GM18502 (cell line): ENCODE data around the gene CMA1.
"Not testable (repeated sequence)": the region's sequence is repeated elsewhere in the genome, so short reads cannot be mapped to it uniquely, and the experiment has no call there.

Experiments used
- ATAC-seq: cut with Tn5 transposase; IDR thresholded peaks from one replicate; pipeline ENCODE4 v1.9.1; 2021; ENCODE audit warnings: mild to moderate bottlenecking; ENCODE audit not compliant: unreplicated experiment, poor library complexity

CMA1 gene, protein sequence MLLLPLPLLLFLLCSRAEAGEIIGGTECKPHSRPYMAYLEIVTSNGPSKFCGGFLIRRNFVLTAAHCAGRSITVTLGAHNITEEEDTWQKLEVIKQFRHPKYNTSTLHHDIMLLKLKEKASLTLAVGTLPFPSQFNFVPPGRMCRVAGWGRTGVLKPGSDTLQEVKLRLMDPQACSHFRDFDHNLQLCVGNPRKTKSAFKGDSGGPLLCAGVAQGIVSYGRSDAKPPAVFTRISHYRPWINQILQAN

DNA sequence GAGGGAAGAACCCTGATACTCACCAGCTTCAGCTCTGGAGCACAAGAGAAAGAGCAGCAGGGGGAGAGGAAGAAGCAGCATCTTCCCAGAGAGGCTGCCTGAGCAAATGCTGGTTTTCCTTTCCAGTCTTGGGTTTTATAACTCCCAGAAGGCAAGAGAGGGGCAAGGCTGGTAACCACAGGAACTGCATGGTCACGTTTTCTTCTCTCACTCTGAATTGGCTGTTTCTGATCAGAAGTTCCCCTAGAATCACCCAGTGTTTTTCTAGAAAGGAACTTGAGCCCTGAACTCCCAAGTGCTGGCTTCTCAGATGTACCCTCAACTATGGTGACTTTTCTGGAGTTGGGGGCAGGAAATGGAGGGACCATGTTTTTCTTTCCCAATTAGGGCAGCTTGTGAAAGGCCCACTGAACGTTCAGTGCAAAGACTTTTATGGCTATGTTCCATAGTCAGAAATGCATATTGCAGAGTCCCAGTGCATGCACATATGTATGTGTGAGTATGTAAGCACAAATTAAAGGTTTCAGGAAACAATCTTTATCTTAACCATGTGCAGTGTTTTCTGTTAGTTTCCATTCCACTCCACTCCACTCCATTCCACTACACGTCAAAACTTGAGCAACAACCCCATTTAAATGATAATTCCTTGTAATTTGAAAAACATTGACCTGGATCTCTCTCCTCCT lies at the start of gene CMA1:
TSS of gene CMA1 (minus strand) at position 111 of the 686 bp plus-strand sequence. CDS start at position 81, 30 bp downstream.
- no peak for ATAC-seq

DNA sequence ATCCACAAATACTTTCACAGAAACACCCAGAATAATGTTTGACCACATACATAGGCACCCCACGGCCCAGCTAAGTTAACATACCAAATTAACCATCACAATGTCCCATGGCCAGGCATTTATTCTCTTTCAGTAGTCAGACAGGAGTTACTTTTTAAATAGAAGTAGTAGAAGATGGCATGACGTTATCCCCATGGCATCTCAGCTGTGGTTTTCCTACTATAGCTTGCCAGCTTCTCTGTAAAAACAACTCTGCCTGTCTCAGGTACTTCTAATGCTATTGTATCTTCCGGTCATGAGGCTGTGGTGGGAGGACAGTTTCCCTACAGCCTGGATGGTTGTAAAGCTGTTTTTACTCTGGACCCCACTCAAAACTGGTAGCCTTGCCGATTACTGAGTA lies 48.7 kb upstream of the CMA1 start:
- no peak for ATAC-seq

DNA sequence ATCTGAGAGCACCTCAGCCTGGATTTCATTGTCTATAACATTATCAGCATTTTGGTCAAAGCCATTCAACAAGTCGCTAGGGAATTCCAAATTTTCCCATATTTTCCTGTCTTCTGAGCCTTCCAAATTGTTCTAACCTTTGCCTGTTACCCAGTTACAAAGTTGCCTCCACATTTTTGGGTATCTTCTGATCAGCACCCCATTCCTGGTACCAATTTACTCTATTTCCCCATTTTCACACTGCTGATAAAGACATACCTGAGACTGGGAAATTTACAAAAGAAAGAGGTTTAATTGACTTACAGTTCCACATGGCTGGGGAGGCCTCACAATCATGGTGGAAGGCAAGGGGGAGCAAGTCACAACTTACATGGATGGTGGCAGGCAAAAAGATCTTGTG lies 41.0 kb upstream of the CMA1 start:
- ATAC-seq = not testable (repeated sequence)

DNA sequence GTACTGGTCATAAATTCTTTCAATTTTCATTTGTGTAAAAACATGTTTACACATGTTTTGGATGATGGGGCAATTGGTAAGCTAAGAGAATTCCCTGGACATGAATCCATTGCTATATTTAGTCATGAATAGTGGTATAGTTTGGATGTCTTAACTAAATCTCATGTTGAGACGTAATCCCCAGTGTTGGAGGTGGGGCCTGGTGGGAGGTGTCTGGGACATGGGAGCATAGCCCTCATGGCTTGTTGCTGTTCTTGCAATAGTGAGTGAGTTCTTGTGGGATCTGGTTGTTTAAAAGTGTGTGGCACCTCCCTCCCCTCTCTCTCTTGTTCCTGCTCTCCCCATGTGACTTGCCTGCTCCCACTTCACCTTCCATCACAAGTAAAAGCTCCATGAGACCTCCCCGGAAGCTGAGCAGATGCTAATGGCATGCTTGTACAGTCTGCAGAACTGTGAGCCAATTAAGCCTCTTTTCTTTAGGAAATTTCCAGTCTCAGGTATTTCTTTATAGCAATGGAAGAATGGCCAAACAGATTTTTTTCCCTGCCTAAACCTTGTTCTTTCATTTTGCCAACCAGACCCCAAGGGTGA lies 34.4 kb upstream of the CMA1 start:
- ATAC-seq = no peak

DNA sequence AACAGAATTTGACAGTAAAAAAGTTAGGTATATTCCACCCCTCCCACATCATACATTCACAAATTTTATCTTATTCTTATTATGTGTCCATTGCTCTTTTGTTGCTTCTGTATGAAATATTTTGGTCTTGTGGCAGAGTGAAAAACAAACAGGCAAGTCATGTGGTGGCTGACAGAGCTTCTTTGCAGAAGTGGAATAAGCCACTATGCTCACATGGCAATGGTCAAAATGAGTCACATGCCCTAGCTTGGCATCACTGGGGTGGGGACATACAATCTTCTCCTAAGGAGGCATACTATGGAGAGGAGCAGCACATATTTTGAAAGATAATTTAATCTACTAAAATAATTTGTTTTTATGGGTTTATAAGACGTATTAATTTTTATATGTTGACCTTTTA lies 27.7 kb upstream of the CMA1 start:
- no peak for ATAC-seq

DNA sequence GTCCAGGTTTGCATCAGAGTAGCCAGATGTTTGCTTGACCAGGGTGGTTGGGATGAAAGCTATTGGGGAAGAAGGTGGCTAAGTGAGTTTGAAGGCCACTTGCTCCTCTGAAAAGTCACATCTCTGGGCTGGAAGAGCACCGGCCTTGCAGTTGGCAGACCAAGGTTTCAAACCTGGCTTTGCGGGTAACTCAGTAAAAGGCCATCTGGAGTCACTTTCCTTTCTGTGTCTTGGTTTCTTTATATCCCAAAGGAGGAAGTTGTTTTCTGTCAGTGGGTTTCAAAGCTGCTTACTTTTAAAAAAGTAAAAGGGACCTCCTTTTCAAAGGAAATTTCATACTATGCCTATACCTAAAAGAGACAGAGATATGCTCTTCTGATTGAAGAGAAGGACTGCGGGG lies 26.2 kb upstream of the CMA1 start:
- ATAC-seq = no peak

DNA sequence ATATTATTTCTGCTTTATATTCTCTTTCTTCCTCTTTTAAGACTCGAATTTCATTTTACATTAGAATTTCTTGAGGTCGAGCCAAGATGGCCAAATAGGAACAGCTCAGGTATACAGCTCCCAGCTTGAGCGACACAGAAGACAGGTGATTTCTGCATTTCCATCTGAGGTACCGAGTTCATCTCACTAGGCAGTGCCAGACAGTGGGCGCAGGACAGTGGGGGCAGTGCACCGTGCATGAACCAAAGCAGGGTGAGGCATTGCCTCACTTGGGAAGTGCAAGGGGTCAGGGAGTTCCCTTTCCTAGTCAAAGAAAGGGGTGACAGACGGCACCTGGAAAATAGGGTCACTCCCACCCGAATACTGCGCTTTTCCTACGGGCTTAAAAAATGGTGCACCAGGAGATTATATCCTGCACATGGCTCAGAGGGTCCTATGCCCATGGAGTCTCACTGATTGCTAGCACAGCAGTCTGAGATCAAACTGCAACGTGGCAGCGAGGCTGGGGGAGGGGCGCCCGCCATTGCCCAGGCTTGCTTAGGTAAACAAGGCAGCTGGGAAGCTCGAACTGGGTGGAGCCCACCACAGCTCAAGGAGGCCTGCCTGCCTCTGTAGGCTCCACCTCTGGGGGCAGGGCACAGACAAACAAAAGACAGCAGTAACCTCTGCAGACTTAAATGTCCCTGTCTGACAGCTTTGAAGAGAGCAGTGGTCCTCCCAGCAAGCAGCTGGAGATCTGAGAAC lies 18.0 kb upstream of the CMA1 start:
- not testable (repeated sequence) for ATAC-seq

DNA sequence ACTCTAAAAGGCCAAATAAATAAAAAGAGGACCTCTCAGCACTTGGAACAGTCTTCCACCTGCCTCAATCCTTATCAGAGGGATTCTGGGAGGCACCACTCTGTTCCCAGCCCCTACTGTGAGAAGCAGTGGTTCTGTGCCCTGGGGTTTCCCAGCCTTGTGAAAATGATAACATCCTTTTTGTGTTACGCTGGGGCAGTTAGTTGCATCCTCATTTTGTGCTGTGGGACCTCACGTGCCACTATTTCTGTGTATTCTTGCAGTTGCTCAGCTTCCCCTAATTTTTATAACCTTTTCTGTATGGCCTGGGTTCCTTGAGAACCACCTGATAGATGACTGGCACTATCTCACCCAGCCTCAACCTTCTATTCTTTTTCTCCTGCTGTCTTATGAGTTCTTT lies 10.8 kb upstream of the CMA1 start:
- no peak for ATAC-seq

DNA sequence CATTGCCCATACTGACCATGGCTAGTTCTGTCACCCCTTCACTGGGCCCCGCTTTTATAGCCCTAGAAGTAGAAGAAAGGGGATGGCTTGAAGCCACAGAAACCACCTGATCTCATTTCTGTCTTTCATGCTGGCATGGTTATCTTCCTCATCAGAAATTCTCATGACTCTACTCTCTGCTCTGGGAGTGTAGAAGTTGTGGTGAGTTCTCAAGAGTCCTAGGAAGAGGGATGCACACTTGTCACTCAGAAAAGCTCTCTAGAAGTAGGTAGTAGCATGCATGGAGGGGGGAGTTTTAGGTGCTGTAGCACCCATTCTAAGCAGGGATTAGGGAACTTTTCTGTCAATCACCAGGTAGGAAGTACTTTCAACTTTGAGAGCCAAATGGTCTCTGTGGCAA lies 6.1 kb upstream of the CMA1 start:
- ATAC-seq = no peak

DNA sequence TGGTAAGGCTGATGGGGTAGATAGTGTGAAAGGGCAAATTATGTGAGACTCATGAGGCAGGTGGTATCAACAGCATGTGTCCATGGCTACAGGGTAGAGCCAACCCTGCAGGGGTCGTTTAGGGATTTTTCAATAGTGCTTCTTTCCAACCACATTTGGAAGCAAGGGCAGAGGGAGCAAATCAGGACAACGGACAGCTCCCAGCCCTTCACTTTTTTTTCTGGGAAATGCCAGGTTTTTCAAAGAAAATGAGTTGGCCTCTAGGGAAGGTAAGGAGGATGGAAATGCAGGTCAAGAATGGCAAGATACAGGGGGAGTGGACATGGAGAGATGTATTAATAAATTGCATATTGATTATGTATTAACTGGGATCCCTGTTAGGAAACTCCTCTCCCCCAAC lies 4.9 kb upstream of the CMA1 start:
- ATAC-seq = no peak

DNA sequence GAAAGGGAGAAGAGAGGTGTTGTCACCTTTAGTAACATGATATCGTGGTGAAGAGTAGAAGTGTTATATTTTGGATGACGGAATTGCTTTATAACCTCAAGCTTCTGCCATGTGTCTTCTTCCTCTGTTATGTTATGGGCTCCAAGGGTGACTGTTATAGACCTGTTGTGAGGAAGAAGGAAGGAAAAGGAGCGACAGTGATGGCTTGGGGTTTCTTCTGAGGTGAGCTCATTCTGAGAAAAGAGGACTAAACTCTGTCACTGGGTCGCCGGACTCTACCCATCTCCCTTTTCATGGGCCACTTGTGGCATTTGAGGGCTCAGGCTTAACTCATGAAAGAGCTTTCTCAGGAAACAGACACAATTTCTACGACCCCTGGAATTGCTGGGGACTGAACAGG lies 1.6 kb downstream of the CMA1 start:
- ATAC-seq = no peak

DNA sequence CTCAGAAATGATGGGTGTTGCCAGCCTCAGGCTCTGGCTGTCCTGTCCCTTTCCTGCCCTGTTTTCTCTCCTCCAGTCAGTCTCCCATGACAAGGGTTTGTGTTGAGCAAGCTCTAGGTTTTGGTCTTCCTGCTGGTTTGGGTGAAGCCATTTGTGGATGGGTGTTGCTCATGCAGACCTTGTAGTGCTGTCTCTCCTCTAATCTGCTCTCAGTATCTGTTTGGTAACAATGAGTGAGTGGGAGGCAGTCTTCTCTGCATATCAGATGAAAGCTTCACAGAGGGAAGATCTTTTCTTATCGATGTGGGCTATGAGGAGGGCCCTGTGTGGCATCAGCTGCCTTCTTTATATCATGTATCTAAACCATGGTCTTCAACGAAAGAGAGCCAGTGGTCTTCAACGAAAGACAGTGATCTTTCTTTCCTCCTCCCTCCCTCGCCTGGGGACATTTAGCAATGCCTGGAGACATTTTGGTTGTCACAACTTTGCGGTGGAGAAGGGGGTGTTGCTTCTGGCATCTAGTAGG lies 3.6 kb downstream of the CMA1 start:
- ATAC-seq = no peak

DNA sequence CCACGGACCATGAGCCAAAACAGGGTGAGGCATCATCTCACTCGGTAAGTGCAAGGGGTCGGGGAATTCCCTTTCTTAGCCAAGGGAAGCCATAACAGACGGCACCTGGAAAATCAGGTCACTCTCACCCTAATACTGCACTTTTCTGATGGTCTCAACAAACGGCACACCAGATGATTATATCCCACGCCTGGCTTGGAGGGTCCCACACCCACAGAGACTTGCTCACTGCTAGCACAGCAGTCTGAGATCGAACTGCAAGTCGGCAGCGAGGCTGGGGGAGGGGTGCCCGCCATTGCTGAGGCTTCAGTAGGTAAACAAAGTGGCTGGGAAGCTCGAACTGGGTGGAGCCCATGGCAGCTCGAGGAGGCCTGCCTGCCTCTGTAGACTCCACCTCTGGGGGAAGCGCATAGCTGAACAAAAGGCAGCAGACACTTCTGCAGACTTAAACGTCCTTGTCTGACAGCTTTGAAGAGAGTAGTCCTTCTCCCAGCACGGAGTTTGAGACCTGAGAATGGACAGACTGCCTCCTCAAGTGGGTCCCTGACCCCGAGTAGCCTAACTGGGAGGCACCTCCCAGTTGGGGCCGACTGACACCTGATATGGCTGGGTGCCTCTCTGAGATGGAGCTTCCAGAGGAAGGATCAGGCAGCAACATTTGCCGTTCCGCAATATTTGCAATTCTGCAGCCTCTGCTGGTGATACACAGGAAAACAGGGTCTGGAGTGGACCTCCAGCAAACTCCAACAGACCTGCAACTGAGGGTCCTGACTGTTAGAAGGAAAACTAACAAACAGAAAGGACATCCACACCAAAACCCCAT lies 16.3 kb downstream of the CMA1 start:
- not testable (repeated sequence) for ATAC-seq

DNA sequence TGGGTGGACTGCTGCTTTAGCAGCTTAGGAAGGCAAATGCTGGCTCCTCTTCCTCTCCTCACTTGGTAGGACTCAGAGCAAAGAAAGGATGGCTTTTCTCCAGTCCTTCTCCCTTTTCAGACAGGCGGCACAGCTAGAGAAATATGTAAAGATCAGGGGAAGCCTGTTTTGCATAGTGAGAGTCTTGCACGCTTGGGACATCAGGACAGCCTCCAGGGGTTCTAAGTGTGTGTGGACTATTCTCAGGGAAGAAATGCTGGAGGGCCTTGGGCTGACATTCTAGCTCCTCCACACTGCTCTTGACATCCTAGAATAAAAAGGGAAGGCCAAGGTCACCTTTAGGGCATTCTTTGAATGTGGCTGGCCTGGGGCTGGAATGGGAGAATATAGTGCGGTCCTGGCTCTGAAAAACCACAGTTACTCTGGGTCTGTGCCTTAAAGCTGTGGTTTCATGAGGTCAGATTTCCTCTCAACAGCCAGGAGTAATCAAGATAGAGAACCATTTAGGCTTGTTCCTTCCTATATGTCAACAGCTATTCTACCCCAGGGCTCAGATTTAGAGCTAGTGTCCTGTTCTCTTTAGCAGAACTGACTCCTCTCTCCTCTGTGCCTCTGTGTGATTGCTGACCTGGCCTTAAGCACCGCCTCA lies 24.3 kb downstream of the CMA1 start:
- ATAC-seq = no peak

DNA sequence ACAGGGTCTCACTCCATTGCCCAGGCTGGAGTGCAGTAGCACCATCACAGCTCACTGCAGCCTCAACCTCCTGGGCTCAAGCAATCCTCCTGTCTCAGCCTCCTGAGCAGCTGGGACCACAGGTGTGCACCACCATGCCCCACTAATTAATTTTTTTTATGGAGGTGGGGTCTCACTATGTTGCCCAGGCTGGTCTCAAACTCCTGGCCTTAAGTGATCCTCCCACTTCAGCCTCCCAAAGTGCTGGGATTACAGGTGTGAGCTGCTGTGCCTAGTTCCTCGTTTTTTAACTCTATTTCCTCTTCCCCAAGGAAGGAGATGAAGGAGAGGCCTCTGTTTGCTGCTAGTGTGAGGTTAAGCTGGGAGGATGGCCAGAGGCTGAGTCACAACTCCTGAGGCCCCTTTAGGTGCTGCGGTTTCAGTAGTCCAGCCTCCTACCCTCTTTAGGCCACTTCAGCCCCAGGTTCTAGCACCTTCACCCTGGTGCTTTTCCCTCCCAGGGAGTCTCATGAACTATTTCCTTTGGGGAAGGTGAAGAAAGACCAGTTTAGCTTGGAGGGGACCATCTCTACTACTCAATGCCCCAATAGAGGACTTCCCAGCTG lies 25.3 kb downstream of the CMA1 start:
- ATAC-seq = not testable (repeated sequence)

DNA sequence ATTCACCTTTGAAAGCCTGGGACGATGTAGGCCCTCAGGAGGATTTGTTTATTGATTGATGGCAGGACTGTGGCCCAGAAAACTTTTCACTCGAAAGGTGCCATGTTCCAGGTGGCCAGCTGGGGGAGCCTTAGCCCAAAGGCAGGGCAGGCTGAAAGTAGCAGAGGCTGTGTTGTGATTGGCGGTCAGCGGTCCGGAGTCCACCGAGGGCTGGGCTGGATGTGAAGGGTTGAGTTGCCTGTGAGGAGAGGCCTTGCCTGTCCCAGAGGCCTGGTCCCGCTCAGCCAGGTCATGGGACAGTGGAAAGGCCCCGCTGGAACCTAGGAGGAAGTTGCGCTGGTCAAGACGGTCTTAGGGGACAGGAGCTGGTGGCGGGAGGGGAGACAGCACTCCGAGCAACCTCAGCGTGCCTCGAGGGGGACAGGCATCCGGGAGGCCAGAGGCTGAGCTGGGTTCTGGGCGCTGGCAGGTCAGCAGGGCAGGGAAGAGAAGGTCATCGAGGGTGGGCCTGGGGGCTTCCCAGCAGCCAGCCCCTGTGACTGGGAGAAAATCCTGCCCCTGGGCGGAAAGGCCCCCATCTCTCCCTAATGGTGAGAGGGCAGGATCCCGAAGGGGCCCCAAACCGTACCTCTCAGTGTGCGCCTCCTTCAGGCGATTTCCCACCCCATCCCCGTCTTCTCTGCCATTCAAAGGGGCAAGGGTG lies 26.3 kb downstream of the CMA1 start:
- ATAC-seq = peak; percentile 87

DNA sequence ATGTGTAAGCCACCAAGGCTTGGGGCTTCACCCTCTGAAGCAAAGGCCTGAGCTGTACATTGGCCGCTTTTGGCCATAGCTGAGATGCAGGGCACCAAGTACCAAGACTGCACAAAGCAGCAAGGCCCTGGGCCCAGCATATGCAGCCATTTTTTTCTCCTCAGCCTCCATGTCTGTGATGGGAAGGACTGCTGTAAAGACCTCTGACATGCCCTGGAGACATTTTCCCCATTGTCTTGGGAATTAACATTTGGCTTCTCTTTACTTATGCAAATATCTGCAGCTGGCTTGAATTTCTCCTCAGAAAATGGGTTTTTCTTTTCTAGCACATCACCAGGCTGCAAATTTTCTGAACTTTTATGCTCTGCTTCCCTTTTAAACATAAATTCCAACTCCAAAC lies 28.1 kb downstream of the CMA1 start:
- ATAC-seq = not testable (repeated sequence)

DNA sequence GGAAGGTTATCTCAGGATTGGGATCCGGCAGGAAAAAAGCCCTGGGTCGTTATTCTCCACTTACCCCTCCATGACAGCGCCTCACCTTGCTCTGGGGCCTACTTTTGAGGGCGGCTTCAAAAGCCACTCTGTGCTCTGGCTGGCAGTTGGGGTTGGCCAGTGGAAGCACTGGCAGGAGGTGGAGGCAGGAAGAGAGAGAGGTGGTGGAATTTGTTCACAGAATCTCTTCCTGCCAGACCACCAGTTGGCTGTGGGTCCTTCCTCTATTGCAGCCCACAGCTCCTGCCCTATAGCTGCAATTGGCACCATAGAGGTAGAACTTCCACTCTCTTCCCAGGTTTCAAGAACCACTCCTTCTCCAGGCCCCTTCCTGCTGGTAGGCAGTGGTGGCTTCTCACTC lies 32.8 kb downstream of the CMA1 start:
- ATAC-seq = no peak

DNA sequence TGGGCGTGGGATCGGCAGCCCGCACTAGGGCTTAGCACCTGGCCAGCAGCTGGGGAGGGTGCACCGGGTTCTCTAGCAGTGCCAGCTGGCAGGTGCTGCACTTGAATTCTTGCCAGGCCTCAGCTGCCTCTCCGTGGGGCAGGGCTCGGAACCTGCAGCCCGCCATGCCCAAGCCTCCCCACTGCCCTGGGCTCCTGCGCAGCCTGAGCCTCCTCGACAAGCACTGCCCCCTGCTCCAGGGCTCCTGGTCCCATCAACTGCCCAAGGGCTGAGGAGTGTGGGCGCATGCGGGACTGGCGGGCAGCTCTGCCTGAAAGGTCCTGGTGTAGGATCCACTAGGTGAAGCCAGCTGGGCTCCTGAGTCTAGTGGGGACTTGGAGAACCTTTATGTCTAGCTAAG lies 34.9 kb downstream of the CMA1 start:
- ATAC-seq = no peak
